ENCODE results near the gene BAIAP2L1.

Gene BAIAP2L1

DNA sequence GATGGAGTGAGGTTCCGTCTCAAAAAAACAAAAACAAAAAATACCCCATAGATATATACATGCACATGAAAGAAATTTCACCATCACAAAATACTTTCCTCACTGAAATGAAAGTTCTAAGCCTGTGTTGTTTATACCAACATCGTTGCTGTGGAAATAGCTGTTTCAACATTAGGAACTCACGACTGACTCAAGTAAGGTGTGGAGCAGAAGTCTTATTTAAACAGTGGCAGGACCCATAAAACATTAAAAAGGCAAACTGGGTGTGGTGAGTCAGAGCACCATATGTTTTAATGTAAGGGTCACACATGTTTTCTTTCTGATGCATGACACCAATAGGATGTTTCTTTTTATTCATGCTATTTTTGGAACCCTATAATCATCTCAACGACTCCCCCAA is 48.3 kb downstream of the BAIAP2L1 start:
- DNase-seq (ENCODE audit: insufficient read length) (no peak), FAIRE-seq (peak; percentile 24)
- no peak for TF ChIP-seq TAF1 (IDR thresholded peaks at IDR 0.05; ENCODE audit: borderline replicate concordance, low read depth, low read length)
- TF ChIP-seq POLR2A (IDR thresholded peaks at IDR 0.05; ENCODE audit: low read depth, low read length), result no peak
- TF ChIP-seq POLR2AphosphoS5 (IDR thresholded peaks at IDR 0.05; ENCODE audit: low read depth, low read length), result no peak

DNA sequence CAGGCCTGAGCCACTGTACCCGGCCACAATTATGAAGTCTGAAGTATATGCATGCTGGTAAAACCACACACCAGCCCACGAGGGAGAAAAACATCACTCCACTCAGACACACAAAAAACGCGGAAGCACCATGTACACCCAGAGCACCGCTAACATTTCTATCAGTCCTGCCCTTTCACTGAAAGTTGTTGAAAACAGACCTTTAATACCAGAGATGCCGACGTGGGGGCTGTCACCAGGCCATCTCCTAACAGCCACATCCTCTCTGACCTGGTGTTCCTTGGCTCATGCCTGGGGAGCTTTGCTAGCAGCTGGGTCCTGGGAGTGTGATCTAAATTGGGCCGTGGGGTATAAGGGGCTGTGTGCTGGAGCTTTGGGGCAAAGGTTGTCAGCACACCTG is 49.8 kb downstream of the BAIAP2L1 start:
- FAIRE-seq, result no peak
- TF ChIP-seq POLR2AphosphoS5 (IDR thresholded peaks at IDR 0.05; ENCODE audit: low read depth, low read length), result no peak
- no peak for TF ChIP-seq TAF1 (IDR thresholded peaks at IDR 0.05; ENCODE audit: borderline replicate concordance, low read depth, low read length)
- TF ChIP-seq POLR2A (IDR thresholded peaks at IDR 0.05; ENCODE audit: low read depth, low read length), result no peak
- no peak for DNase-seq (ENCODE audit: insufficient read length)

DNA sequence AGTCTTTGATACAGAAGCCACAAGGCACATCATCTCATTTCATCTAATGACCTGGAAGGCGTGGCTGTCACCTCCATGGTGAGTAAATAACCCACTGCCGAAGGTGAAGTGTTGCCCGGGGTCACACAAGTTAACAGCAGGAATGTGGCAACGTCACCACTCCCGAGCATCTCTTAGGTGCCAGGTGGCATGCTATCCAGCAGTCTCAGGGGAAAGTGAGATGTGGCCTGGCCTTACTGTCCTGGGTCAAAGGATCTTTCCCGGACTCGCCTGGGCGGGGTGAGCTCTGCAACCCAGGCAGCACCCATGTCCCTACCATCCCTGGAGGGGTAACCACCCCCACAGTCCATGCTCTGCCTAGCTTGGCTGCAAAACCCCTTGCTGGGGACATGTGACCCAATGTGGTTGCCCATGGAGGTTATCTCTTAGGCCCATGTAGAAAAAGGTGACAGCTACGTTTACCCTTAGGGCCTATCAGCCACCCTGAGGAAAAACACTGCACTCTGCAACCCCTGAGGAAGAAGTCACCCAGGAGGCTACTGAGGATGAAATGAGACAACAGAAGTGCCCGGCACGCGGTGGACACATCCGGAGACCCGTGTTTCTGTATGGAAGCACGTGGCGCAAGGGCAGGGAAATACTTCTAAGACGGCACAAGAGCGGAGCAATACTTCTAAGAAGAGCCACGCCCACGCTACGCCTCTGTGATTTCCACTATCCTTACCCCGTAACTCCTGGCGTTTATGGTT is 52.0 kb downstream of the BAIAP2L1 start:
- DNase-seq (ENCODE audit: insufficient read length) (no peak), FAIRE-seq (no peak)
- TF ChIP-seq TAF1 (IDR thresholded peaks at IDR 0.05; ENCODE audit: borderline replicate concordance, low read depth, low read length), result no peak

DNA sequence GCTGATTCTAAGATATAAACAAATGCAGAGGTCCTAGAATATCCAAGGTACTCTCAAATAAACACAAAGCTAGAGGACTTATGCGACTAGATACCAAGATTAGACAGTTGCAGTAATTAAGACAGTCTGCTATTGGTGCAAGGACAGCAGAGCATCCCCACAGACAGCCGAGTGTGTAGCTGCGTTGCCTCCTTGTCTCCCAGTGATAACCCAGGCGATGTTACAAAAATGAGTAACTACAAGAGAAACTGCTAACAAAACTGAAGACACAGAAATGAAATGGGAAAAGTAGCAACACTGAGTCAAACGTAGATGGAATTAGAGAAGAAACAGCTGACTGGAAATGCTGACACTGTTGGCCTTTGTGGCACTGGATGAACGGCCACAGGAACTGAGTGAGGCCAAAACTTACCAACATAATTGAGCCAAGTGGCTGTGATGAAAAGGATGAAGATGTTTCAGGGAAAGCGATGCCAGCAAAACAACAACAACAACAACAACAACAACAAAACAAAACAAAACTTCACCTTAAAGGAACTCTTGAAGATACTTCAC is 54.3 kb downstream of the BAIAP2L1 start:
- TF ChIP-seq TAF1 (IDR thresholded peaks at IDR 0.05; ENCODE audit: borderline replicate concordance, low read depth, low read length) (no peak), POLR2AphosphoS5 (IDR thresholded peaks at IDR 0.05; ENCODE audit: low read depth, low read length) (no peak), POLR2A (IDR thresholded peaks at IDR 0.05; ENCODE audit: low read depth, low read length) (no peak)
- FAIRE-seq, result peak; percentile 79
- DNase-seq (ENCODE audit: insufficient read length), result no peak

DNA sequence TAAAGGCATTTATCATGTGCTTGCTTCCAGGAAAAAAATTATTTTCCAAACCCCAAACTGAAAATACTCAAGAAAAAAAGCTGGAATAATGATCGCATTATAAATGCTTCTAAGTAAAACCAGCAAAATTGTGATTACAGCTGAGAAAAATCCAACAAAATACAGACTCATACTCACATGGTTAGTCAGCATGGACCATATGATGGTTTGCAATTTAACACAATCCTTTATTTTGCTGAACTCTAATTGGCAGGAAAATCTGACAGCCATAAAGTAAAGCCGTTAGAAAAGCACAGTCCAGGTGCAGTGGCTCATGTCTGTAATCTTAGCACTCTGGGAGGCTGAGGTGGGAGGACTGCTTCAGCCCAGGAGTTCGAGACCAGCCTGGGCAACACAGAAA is 59.8 kb downstream of the BAIAP2L1 start:
- no peak for FAIRE-seq
- no peak for TF ChIP-seq TAF1 (IDR thresholded peaks at IDR 0.05; ENCODE audit: borderline replicate concordance, low read depth, low read length)
- TF ChIP-seq POLR2A (IDR thresholded peaks at IDR 0.05; ENCODE audit: low read depth, low read length), result no peak
- no peak for TF ChIP-seq POLR2AphosphoS5 (IDR thresholded peaks at IDR 0.05; ENCODE audit: low read depth, low read length)
- DNase-seq (ENCODE audit: insufficient read length), result no peak

DNA sequence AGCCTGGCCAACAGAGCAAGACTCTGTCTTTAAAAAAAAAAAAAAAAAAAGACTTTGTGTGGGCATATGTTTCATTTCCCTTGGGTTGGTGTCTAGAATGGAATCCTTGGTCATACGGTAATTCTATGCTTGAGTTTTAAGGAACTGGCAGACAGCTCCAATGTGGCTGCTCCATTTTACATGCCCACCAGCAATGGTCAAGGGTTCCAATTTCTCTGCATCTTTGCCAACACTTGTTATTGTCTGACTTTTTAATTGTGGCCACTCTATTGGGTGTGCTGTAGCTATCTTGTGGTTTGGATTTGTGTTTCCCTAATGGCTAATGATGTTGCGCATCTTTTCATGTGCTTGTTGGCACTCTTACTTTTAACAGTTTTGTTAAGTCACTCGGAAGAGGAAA is 61.8 kb downstream of the BAIAP2L1 start:
- no peak for TF ChIP-seq TAF1 (IDR thresholded peaks at IDR 0.05; ENCODE audit: borderline replicate concordance, low read depth, low read length)
- TF ChIP-seq POLR2AphosphoS5 (IDR thresholded peaks at IDR 0.05; ENCODE audit: low read depth, low read length), result no peak
- no peak for TF ChIP-seq POLR2A (IDR thresholded peaks at IDR 0.05; ENCODE audit: low read depth, low read length)
- FAIRE-seq, result no peak
- no peak for DNase-seq (ENCODE audit: insufficient read length)

DNA sequence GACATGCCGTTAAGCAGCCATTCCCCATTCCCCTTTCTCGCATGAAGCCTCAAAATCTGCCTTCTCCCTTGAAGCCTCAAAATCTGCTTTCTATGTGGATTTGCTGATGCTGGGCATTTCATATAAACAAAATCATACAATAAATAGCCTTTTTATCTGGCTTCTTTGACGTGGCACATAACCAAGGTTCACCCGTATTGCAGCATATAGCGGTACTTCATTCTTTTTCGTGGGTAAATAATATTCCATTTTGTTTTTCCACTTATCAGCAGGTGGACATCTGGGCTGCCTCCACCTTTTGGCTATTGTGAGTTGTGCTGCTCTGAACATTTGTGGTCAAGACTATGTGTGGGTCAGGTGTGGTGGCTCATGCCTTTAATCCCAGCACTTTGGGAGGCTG is 62.4 kb downstream of the BAIAP2L1 start:
- TF ChIP-seq POLR2AphosphoS5 (IDR thresholded peaks at IDR 0.05; ENCODE audit: low read depth, low read length) (no peak), TAF1 (IDR thresholded peaks at IDR 0.05; ENCODE audit: borderline replicate concordance, low read depth, low read length) (no peak), POLR2A (IDR thresholded peaks at IDR 0.05; ENCODE audit: low read depth, low read length) (no peak)
- DNase-seq (ENCODE audit: insufficient read length) (no peak), FAIRE-seq (no peak)

DNA sequence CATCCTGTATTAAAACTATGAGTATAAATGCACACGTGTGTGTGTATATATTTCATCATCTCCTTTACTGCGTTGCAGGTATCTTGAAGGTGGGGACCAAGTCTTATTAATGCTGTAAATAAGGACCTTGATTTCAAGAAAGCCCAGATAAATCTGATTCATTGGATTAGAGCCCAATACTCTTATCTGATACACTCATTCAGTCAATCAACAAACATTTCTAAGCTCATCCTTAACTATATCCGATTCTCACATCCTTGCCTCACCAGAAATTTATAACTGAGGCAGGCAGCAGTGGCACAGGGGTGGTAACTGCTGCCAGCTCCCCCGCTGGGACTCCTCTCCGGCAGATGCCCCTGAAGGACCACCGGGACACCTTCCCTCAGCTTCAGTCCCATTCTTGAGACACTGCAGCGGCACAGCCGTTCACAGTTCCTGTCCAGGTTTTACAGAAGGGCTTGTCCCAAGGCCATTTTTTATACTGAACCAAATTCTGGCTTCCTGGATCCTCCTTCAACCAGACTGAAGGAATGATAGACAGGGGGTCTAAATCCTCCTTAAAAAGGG is 65.4 kb downstream of the BAIAP2L1 start:
- FAIRE-seq (no peak), DNase-seq (ENCODE audit: insufficient read length) (no peak)
- TF ChIP-seq POLR2A (IDR thresholded peaks at IDR 0.05; ENCODE audit: low read depth, low read length), result no peak
- no peak for TF ChIP-seq TAF1 (IDR thresholded peaks at IDR 0.05; ENCODE audit: borderline replicate concordance, low read depth, low read length)
- no peak for TF ChIP-seq POLR2AphosphoS5 (IDR thresholded peaks at IDR 0.05; ENCODE audit: low read depth, low read length)

DNA sequence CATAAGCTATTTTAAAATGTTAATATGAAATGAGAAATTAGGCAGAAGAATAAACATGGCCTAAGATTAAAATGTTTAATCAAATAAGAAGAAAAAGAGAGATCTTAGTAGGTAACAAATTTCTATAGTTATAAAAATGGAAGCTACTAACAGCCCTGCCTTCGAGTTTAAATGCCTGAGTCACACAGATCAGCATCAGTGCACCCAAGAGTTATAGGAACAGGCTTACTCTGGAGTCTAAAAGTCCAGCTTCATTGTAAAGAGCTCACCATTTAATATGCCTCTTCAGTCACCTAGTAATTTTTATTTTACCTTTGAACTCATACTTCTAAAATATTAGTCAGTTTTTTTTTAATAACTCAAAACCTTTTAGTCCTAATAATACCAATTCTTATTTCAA is 66.8 kb downstream of the BAIAP2L1 start:
- FAIRE-seq (no peak), DNase-seq (ENCODE audit: insufficient read length) (no peak)
- TF ChIP-seq TAF1 (IDR thresholded peaks at IDR 0.05; ENCODE audit: borderline replicate concordance, low read depth, low read length) (no peak), POLR2A (IDR thresholded peaks at IDR 0.05; ENCODE audit: low read depth, low read length) (no peak), POLR2AphosphoS5 (IDR thresholded peaks at IDR 0.05; ENCODE audit: low read depth, low read length) (no peak)

DNA sequence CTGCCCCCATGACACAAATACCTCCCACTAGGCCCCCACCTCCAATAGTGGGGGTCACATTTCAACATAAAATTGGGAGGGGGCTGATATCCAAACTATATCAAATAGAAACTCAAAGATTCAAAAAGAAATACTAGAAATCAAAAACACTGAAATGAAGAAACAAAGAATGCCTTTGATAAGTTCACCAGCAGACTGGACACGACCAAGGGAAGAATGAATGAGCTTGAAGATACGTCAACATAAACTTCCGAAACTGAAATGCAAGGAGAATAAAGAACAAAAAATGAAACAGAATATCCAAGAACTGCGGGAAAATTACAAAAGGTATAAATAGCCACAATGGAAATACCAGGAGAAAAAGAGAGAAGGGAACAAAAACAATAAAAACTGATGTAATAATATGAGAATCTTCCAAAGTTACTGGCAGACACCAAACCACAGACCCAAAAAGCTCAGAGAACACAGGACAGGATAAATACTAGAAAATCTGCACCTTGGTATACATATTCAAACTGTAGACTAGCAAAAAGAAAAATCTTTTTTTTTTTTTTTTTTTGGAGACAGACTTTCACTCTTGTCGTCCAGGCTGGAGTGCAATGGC is 69.9 kb downstream of the BAIAP2L1 start:
- TF ChIP-seq POLR2AphosphoS5 (IDR thresholded peaks at IDR 0.05; ENCODE audit: low read depth, low read length), result no peak
- TF ChIP-seq POLR2A (IDR thresholded peaks at IDR 0.05; ENCODE audit: low read depth, low read length), result no peak
- no peak for TF ChIP-seq TAF1 (IDR thresholded peaks at IDR 0.05; ENCODE audit: borderline replicate concordance, low read depth, low read length)
- DNase-seq (ENCODE audit: insufficient read length) (no peak), FAIRE-seq (no peak)

DNA sequence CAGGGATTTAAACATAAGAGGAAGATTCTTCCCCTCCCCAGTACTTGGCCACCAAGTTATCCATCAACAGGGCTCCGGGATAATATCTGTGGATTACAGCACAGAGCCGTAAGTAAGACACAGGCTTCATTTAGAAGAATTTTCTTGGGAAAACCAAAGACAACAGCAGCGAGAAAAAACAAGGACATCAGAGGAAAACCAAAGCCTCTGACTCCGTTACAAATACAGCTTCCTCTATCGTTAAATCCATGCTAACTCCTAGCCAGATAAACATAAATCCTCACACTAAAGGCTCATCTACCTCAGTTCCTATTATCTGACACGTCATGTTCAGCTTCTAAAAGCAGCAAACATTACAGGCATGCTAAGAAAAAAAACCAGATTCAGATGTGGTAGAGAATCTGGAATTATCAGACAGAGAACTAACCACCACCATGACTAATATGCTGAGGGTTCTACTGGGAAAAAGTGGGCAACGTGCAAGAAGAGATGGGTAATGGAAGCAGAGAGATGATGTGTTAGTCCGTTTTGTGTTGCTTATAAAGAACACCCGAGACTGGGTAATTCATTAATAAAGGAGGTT is 71.0 kb downstream of the BAIAP2L1 start:
- no peak for DNase-seq (ENCODE audit: insufficient read length)
- TF ChIP-seq POLR2AphosphoS5 (IDR thresholded peaks at IDR 0.05; ENCODE audit: low read depth, low read length), result no peak
- no peak for TF ChIP-seq POLR2A (IDR thresholded peaks at IDR 0.05; ENCODE audit: low read depth, low read length)
- TF ChIP-seq TAF1 (IDR thresholded peaks at IDR 0.05; ENCODE audit: borderline replicate concordance, low read depth, low read length), result no peak
- FAIRE-seq, result no peak
